T-helper 2 cell treated with Interferon-gamma antibody and Interleukin-4, amounts not matched to agents 5 μg/mL and 100 μg/mL, for 36 hours (primary cell): ENCODE data around the gene SHISA2.

Experiments used
- DNase-seq: peaks from one replicate; pipeline ENCODE4 v3.0.0; 2021; ENCODE audit warnings: low spot score
- H3K27ac Mint-ChIP-seq: one replicate; pipeline ENCODE4 v1.8.0; 2021; ENCODE audit warnings: mild to moderate bottlenecking, mixed read lengths
- H3K27me3 Mint-ChIP-seq: one replicate; pipeline ENCODE4 v1.8.0; 2021; ENCODE audit warnings: low read depth, mixed read lengths
- H3K36me3 Mint-ChIP-seq: one replicate; pipeline ENCODE4 v1.8.0; 2021; ENCODE audit warnings: low read depth, mixed read lengths
- H3K4me1 Mint-ChIP-seq: one replicate; pipeline ENCODE4 v1.8.0; 2021; ENCODE audit warnings: low read depth, mixed read lengths
- H3K4me3 Mint-ChIP-seq: one replicate; pipeline ENCODE4 v1.8.0; 2022; ENCODE audit warnings: mild to moderate bottlenecking, moderate library complexity, mixed read lengths
- H3K9me3 Mint-ChIP-seq: one replicate; pipeline ENCODE4 v1.8.0; 2021; ENCODE audit warnings: mixed read lengths

Gene SHISA2

GRCh38 chr13:26019881-26020870, 31.6 kb downstream of the SHISA2 start:
- Mint-ChIP-seq H3K9me3 (no peaks in the 10 kb centered on the region), H3K4me3 (no peak overlapping the region), H3K27me3 (peaks cover 9% of the 10 kb centered on the region), H3K27ac (no peak overlapping the region), H3K36me3 (no peaks in the 10 kb centered on the region), H3K4me1 (peaks cover 3% of the 10 kb centered on the region)
- no peak for DNase-seq

- Mint-ChIP-seq H3K4me1 (peaks cover 3% of the 10 kb centered on the region), H3K27me3 (peaks cover 4% of the 10 kb centered on the region), H3K9me3 (no peaks in the 10 kb centered on the region), H3K36me3 (no peaks in the 10 kb centered on the region), H3K4me3 (no peak overlapping the region), H3K27ac (no peak overlapping the region)
- DNase-seq: no peak
Observed at GRCh38 chr13:26019251-26019650, 32.6 kb downstream of the SHISA2 start.

GRCh38 chr13:26017932-26018665, 33.7 kb downstream of the SHISA2 start:
- no peaks in the 10 kb centered on the region for H3K27me3 Mint-ChIP-seq
- H3K4me3 Mint-ChIP-seq: no peak overlapping the region
- no peak overlapping the region for H3K27ac Mint-ChIP-seq
- DNase-seq: no peak
- peaks cover 3% of the 10 kb centered on the region for H3K4me1 Mint-ChIP-seq
- H3K9me3 Mint-ChIP-seq: no peaks in the 10 kb centered on the region
- H3K36me3 Mint-ChIP-seq: no peaks in the 10 kb centered on the region

GRCh38 chr13:26017196-26017921, 34.5 kb downstream of the SHISA2 start:
- Mint-ChIP-seq H3K27me3 (no peaks in the 10 kb centered on the region), H3K36me3 (no peaks in the 10 kb centered on the region), H3K4me1 (peaks cover 3% of the 10 kb centered on the region), H3K9me3 (no peaks in the 10 kb centered on the region), H3K27ac (no peak overlapping the region), H3K4me3 (no peak overlapping the region)
- DNase-seq: no peak

- Mint-ChIP-seq H3K4me1 (peaks cover 3% of the 10 kb centered on the region), H3K4me3 (no peak overlapping the region), H3K9me3 (no peaks in the 10 kb centered on the region), H3K27me3 (no peaks in the 10 kb centered on the region), H3K36me3 (no peaks in the 10 kb centered on the region), H3K27ac (no peak overlapping the region)
- no peak for DNase-seq
Observed at GRCh38 chr13:26016189-26016588, 35.6 kb downstream of the SHISA2 start.

- DNase-seq: no peak
- no peaks in the 10 kb centered on the region for H3K9me3 Mint-ChIP-seq
- peaks cover 3% of the 10 kb centered on the region for H3K4me1 Mint-ChIP-seq
- no peaks in the 10 kb centered on the region for H3K27me3 Mint-ChIP-seq
- no peak overlapping the region for H3K4me3 Mint-ChIP-seq
- no peaks in the 10 kb centered on the region for H3K36me3 Mint-ChIP-seq
- H3K27ac Mint-ChIP-seq: no peak overlapping the region
Observed at GRCh38 chr13:26015271-26016125, 36.3 kb downstream of the SHISA2 start.

- Mint-ChIP-seq H3K36me3 (no peaks in the 10 kb centered on the region), H3K9me3 (no peaks in the 10 kb centered on the region), H3K4me3 (peak overlapping the region; percentile 71), H3K27ac (no peak overlapping the region), H3K4me1 (peaks cover 4% of the 10 kb centered on the region), H3K27me3 (no peaks in the 10 kb centered on the region)
- no peak for DNase-seq
Observed at GRCh38 chr13:26012995-26013394, 38.8 kb downstream of the SHISA2 start.

GRCh38 chr13:26011996-26012821, 39.6 kb downstream of the SHISA2 start:
- no peaks in the 10 kb centered on the region for H3K27me3 Mint-ChIP-seq
- H3K9me3 Mint-ChIP-seq: no peaks in the 10 kb centered on the region
- peak overlapping the region; percentile 68 for H3K27ac Mint-ChIP-seq
- DNase-seq: peak; percentile 26
- peaks cover 9% of the 10 kb centered on the region for H3K4me1 Mint-ChIP-seq
- H3K4me3 Mint-ChIP-seq: peak overlapping the region; percentile 71
- no peaks in the 10 kb centered on the region for H3K36me3 Mint-ChIP-seq

GRCh38 chr13:26011208-26011573, 40.6 kb downstream of the SHISA2 start:
- H3K27me3 Mint-ChIP-seq: no peaks in the 10 kb centered on the region
- DNase-seq: no peak
- H3K4me1 Mint-ChIP-seq: peaks cover 9% of the 10 kb centered on the region
- no peak overlapping the region for H3K4me3 Mint-ChIP-seq
- no peaks in the 10 kb centered on the region for H3K36me3 Mint-ChIP-seq
- H3K9me3 Mint-ChIP-seq: no peaks in the 10 kb centered on the region
- H3K27ac Mint-ChIP-seq: no peak overlapping the region

- H3K9me3 Mint-ChIP-seq: peaks cover 2% of the 10 kb centered on the region
- no peak overlapping the region for H3K4me3 Mint-ChIP-seq
- H3K27ac Mint-ChIP-seq: no peak overlapping the region
- H3K36me3 Mint-ChIP-seq: no peaks in the 10 kb centered on the region
- H3K27me3 Mint-ChIP-seq: no peaks in the 10 kb centered on the region
- DNase-seq: no peak
- peaks cover 9% of the 10 kb centered on the region for H3K4me1 Mint-ChIP-seq
Observed at GRCh38 chr13:26010487-26011207, 41.2 kb downstream of the SHISA2 start.

GRCh38 chr13:26007261-26008125, 44.3 kb downstream of the SHISA2 start:
- peaks cover 13% of the 10 kb centered on the region for H3K9me3 Mint-ChIP-seq
- no peak overlapping the region for H3K4me3 Mint-ChIP-seq
- H3K27me3 Mint-ChIP-seq: peaks cover 6% of the 10 kb centered on the region
- no peak overlapping the region for H3K27ac Mint-ChIP-seq
- H3K4me1 Mint-ChIP-seq: peaks cover 9% of the 10 kb centered on the region
- H3K36me3 Mint-ChIP-seq: no peaks in the 10 kb centered on the region
- DNase-seq: no peak
